HG03097 (cell line): ENCODE measurements around the gene SCLY.

Experiments
- ATAC-seq: cut with Tn5 transposase; IDR thresholded peaks from one replicate; pipeline ENCODE4 v1.9.1; 2021; ENCODE audit not compliant: unreplicated experiment, low FRiP score

The SCLY gene

DNA sequence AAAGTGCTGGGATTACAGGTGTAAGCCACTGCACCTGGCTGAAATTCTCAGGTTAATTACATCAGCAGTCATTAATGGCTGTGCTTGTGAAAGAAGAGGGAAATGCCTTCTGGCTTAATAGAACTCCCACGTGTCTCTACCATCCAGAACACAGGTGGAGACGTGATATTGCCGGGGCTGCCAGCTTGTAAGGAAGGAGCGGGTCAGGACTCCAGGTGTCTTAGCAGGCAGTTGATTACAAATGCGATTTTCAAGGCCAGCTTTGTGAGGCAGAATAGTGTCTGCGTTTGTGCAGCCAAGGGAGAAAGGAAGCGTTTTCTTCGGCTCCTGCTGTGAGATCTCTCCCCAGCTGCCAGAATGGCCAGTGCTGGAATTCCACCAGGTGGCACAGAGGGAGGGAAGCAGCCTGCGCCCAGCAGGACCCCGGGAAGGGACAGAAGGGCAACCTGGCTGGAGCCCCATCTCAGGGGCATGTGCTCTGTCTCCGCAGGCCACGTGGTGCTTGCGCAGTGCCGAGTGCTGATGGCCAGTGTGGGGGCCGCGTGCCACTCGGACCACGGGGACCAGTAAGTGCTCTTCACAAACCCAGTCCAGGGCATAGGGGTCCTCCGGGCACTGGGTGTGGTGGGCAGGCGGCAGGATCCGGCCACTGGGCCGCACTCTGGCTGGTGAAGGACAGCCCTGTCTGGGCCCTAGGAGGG, 35.7 kb downstream of the SCLY start:
- ATAC-seq, result no peak

- no peak for ATAC-seq
Measured at GRCh38 chr2:238097201-238097987, 36.6 kb downstream of the SCLY start.

DNA sequence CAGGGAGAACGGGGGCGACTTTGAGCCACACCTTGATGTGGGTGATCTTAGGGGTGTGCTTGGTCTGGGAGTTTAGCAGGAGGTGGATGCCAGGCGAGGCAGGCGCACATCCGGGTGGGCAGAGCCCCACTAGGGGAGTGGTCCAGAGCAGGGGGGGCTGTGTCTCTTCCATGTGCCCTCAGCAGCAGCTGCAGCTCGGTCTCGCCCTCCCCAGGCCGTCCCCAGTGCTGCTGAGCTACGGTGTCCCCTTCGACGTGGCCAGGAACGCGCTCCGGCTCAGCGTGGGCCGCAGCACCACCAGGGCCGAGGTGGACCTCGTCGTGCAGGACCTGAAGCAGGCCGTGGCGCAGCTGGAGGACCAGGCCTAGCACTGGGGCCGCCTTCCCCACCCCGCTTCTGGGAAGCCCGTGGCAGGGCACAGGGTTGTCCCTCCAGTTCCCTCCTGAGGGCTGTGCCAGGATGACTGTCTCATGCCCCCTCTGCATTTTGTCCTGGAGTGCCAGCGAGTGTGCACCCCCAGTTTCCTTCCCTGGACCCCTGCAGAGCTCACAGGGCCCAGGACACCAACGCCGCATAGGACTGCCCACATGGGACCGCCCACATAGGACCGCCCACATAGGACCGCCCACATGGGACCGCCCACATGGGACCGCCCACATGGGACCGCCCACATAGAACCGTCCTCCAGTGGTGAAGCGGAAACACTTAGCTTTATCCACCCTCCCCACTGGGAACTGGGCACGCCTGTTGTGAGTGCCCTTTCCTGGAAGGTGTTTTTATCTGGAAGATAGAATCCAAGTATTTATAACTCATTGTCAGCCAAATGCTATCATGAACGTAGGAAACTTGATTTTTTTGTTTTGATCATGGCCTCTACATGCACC, 37.4 kb downstream of the SCLY start:
- ATAC-seq, result no peak

DNA sequence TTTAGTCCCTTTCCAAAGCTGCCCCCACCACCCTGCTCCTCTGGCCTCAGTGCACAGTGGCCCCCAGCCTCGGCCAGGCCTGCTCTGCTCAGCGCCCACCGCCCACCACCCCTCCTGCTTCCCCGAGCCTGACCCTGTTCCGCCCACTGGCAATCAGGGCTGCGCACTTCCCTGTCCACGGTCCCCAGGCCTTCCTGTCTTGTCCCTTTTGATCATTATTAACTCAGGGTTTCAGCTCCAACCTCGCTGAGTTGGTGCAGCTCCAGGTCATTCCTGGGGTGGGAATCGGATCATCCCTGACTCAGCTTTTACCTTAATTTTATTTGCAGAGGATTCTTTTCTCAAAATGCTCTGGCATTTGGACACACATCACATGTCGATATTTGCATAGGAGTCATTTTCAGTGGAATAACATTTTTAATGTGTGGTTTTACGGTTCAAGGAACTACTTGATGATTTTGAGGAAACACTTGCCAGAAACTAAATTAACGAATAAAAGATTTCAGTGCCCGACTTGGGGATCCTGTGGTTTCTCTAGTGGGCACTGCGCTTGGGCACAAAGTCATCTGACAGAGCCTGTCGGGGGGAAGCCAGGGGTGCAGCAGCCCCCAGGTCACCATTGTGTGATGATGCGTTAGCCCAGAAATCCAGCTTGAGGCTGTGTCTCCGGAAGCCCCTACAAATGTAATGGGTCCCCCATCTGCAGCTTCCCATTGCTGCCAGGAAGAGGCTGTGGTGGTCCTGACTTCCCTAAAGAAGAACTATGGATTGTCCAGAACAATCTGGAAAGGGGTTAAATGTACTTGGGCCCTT, 38.3 kb downstream of the SCLY start:
- no peak for ATAC-seq

- no peak for ATAC-seq
Measured at GRCh38 chr2:238099714-238100048, 38.9 kb downstream of the SCLY start.

DNA sequence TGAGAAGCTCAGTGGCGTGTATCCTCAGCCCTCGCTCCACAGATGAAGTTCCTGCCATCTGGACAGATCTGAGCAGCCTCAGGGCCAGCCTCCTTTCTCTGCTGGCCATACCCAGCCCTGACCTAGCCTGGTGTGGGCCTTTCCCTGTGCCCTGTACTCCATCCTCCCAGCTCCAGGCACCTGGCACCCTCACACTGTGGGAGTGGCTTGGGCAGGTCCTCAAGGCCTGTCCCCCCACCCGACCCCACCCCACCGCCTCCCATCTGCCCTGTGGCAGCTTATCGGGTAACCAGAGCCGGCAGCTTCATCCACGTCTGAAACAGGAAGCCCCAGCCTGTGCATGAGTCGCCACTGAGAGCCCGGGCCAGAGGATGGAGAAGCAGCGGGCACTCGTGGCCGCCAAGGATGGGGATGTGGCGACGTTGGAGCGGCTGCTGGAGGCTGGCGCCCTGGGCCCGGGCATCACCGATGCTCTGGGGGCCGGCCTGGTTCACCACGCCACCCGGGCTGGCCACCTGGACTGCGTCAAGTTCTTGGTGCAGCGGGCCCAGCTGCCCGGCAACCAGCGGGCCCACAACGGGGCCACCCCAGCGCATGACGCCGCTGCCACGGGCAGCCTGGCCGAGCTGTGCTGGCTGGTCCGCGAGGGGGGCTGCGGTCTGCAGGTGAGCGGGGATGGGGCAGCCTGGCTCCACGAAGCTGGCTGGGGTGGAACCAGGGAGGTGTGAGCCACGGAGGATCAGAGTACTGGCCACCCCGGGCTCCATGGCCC, 39.4 kb downstream of the SCLY start, which contains the start of gene ESPNL:
TSS of gene ESPNL (plus strand) at position 292 of the 772 bp plus-strand sequence. CDS start at position 372, 80 bp downstream.
- no peak for ATAC-seq

DNA sequence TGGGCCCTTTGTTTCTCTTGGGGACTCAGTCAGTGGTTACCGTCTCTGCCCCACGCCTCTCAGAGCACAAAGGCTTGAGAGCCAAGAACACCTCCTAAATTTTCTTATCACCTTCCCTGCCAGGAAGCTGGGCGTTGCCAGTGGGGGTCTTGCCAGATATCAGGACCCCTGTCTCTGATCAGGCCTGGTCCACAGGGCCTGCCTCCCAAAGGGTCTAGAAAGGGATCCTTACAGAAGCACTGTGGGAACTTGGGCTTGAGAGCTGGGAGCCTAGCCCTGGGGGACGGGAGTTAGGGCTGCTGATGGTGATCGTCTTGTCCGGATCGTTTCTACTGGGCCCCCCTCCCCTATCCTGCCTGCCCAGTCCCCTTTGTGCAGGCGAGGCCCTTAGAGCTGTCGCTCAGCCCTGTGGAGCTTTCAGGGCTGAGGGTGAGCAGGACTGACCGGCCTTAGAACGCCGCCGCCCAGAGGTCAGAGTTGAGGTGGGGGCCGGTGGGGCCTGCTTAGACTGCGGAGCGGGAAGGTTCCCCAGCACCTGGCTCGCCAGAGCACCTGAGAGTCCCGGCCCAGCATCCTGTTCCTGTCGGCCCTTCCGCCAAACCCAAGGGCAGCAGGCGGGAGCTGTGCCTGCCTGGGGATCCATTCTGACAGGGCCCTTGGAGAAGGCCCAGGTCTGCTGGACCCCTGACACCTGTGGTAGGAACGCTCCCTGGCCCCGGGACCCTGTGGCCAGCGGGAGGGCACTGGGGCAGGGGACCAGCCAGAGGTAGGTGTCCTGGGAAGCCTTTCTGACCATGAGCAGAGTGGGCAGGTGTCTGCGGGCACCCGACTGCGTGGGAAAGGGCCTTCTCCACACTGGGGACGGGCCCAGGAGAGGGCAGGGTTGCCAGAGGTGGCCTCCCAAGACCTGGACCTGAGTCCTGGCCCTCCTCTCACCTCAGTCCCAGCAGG, 40.3 kb downstream of the SCLY start:
- no peak for ATAC-seq

- ATAC-seq, result no peak
Measured at GRCh38 chr2:238101891-238102841, 41.4 kb downstream of the SCLY start.

GRCh38 chr2:238102865-238103264, 42.1 kb downstream of the SCLY start:
- ATAC-seq, result no peak

DNA sequence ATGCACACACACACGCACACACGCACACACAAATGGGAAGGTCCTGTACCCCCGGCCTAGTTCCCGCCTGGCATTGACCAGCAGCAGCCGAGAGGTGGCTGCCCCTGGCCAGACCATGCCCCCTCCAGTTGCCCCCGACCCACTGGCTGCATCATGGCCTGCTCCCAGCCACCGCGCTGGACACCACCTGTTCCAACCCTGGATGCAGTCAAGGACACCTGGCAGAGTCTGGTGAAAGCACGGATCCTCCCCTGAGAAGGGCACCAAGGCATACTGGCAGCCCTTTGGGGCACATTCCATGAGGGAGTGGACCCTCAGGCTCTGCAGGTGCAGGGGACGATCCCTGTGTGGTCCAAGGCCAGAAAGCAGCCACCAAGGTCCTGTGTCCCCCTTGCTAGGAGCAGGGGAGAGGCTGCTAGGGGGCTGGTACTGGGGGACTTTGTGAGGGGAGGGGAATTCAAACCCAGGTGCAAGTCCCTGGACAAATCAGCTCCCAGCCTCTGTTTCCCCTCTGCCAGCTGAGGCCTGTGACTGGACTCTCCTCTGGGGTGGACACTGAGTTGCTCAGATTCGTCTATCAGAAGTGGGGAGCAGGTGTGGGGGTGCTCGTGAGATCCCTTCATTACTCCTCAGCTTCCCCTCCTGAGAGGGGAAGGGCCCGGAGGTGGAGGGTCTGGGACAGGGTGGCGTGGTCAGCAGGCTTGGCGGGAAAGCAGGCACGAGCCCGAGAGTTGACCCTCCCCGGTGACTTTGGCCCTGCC, 42.8 kb downstream of the SCLY start:
- no peak for ATAC-seq

- ATAC-seq, result no peak
Measured at GRCh38 chr2:238104226-238104690, 43.5 kb downstream of the SCLY start.

DNA sequence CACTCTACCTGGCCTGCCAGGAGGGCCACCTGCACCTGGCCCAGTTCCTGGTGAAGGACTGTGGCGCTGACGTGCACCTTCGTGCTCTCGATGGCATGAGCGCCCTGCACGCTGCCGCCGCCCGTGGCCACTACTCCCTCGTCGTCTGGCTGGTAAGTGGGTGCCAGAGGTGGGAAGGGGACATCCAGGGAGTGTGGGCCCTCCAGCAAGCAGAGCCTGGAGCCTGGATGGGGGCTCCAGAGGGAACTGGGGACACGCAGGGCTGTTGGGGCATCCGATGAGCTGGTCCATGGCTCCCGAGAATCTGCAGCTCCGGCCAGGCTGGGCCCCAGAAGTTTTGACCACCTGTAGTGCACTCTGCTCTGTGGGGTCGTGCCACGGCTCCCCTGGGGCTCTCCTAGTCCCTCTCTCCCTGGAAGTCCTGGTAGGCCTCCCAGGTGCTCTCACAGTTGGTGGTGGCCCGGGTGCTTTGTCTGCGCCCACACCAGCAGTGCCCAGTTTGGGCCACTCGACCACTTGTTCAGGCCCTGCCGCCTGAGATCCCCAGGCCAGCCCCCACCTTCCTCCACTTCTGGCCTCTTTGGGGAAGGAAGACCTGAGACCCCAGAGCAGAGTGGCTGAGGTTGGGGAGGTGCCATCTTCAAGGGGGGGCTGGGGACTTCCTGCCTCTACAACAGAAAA, 44.0 kb downstream of the SCLY start:
- no peak for ATAC-seq

- ATAC-seq, result no peak
Measured at GRCh38 chr2:238105506-238106338, 44.9 kb downstream of the SCLY start.

DNA sequence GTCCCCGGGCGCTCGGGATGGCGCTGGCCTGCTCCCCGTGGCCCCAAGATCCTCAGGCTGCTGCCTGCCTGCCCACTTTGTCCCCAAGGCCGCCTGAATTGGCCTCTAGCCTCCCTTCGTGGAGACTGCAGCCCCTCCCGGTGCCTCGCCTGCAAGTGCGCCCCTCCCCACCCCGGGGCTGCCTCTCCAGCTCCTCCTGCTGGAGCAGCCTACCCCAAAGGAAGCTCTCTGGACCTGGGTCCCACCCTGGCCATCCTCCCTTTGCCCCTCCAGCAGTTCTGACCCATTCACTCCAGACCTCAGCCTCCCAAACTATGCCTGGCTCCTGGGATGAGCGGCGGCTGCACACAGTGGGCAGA, 45.5 kb downstream of the SCLY start:
- no peak for ATAC-seq
